Stimulated activated CD8-positive, alpha-beta memory T cell treated with anti-CD3 and anti-CD28 coated beads, Interleukin-12 subunit alpha, Interleukin-12 subunit beta, amount 100 ng/mL, for 4 hours (primary cell): ENCODE results near the gene TYSND1.
"Not testable (repeated sequence)": the region's sequence is repeated elsewhere in the genome, so short reads cannot be mapped to it uniquely, and the experiment has no call there.

Experiments used
- DNase-seq: peaks from one replicate; pipeline ENCODE4 v3.0.0-alpha.2; 2020; ENCODE audit warnings: low read depth

The TYSND1 gene

DNA sequence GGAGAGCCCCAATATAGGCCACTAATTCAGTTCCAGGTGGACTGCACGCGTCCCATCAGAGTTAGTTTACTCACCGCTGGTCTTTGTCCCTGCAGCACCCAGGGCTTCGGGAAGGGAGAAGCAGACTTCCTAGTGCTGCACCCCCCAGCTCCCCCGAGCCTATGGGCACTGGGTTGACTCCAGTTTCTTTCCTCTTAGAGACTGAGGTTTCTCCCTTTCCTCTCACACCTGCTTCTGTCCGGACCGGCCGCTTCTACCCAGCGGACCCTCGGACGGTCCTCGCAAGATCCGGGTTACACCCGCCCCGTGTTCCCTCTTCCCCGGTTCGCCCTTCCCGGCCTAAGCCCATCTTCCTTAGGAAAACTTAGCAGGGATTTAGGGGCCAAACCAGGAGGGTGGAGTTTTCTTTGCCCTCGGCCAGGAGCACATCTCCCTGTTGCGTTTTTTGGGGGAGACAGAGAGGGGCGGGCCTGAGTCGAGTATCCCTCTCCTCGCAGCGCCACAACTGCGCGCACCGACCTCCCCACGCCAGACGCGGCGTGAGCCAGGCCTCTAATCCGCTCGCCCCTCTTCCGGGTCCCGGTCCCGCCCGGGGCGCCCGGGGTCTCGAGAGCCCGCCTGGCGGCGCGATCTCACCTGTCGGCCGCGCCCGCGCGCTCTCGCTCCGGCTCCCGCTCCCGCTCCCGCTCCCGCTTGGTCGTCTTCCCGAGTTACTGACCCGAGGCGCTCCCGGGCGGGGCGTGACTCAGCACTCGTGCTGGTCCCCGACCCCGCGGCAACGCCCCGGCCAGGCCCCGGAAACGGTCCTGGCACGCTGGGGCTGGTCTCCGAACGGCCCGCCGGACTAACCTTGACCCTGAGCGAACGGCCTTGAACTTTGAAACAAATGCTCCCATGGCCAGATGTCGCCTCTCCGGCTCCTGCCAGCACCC, 14.1 kb downstream of the TYSND1 start, which contains the start of gene AIFM2:
Gene AIFM2, minus strand, starts transcription at position 728 of the 932 bp plus-strand sequence. CDS start 8,741 bp downstream, outside the sequence.
- no peak for DNase-seq

DNA sequence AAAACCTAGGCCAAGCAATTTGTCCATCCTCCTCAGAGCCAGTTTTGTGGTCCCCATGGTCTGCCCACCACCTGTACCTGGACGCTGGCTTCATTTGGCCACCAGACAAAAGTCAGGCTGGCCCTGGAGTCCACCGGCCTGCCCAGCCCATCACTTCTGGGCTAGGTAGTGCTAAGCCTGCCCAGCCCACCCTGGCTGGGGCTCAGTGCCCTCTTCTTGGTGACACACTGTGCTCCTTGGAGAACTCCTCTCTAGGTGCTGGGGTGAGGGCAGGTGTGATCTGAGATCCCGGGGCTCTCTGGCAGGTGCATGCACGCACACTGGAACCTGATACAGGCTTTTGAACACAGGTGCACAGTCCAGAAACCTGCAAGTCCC, 15.0 kb downstream of the TYSND1 start:
- no peak for DNase-seq

DNA sequence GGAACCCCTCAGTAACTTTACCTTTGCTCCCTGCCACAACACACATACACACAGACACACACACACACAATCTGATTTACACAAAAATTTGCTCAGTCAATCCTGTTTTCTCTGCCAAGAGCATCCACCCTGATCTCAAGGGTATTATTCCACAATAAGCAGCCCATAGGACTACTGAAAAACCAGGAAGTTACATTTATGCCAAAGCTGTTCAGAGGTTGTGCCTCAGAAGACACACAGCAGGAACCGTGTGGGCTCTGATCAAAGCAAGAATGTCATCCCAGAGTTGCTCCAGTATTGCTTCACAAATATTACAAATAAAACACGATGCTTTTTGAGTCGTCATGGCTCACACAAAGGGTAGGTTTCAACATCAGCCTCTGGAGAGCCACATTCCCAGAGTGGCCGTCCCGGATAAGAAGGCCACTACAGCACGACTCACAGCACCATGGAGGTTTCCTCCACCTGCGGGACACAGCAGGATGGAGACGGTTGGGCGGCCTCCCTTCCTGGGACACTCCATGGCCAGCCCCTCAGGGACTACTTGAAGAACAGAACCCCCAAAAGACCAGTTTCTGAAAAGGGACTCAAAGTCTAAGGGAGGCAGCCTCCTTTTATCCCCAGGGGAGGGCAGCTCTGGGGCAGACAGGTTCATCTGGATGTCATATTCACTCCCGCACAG, 15.5 kb downstream of the TYSND1 start:
- DNase-seq = no peak

DNA sequence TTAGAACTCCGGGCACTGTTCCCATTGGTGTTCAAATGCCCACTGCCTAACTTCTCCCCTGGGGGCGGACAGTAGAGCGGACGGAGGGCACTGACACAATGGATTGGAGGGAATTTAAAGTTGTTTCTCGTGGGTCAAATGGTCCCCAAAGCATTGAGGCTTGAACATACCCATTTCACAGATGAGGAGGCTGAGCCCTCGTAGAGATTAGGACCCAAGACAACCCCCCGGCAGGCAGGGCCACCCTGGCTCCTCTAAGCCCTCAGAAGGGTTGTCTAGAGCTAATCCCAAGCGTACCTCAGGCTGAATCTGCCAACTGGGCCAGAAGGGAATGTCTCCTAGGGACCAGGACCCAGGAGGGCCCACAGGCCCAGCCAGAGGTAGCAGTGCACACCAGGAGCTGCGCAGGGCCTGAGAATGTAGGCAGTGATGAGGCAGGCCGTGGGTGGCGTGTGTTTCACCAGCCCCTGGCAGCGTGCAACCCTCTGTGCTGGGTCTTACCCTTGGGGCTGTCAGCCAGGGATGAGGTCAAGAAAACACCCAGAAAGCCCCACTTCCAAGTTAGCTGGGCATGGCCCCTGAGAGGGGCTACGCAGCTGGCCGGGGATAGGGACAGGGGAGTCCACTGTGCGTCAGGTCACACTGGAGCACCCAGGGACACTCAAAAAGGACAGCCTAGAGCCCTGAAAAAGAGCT, 19.7 kb downstream of the TYSND1 start:
- DNase-seq = no peak

DNA sequence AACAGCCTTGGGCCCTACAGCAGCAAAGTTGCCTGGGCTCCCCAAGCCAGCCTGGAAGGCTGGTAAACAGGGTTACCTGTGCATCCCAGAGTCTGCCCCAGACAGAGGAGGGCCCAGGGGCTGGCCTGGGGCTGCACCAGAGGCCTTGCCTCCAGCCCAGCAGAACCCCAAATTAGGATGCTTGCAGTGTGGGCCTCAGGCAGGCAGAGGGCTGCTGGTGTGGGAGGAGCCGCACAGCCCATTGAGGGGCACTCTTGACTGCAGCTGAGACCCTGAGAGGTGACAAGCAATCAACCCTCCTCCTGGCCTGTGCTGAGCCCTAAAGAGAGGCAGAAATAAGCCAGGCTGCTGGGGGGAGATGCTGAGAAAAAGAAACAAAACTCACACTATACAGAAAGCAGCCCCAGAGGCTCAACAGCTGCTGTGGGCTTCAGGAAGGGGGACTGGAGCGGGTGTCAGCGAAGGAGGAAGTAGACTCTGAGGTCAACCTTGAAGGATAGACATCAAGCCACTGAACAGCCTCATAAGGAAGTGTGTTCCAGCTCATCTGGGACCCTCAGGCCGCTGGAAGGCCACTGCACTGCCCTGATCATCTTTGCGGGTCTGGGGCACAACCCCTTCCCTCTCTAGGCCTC, 20.5 kb downstream of the TYSND1 start:
- DNase-seq = no peak

DNA sequence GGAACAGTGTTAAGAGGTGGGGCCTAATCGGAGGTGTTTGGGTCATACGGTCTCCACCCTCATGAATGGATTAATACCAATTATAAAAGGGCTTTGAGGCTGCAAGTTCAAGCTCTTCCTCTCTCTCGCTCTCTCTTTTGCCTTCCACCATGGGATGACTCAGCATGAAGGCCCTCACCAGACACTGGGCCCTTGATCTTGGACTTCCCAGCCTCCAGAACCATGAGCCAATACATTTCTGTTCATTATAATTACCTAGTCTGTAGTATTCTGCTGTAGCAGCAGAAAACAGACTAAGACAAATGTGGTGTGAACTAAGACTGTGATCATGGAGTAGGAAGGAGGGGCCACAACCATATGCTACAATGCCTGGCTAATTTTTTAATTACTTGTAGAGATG, 21.6 kb downstream of the TYSND1 start:
- no peak for DNase-seq

DNA sequence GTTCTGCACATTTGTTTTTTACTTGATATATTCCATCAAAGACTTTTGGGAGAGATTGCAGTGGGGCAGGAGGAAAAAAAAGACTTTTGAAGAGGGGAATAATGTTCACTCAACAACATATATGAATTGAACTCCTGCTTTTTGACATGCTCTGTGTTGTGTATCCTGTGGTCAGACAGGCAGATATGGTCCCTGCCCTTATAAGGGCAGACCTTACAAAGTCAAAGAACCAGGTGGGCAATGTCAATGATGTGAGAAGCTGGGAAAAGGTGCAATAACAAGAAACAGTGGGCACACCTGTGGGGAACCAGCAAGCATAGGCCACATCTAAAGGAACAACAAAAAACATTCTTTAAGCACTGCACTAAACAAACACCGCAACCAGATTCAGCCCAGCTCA, 22.1 kb downstream of the TYSND1 start:
- DNase-seq = no peak

DNA sequence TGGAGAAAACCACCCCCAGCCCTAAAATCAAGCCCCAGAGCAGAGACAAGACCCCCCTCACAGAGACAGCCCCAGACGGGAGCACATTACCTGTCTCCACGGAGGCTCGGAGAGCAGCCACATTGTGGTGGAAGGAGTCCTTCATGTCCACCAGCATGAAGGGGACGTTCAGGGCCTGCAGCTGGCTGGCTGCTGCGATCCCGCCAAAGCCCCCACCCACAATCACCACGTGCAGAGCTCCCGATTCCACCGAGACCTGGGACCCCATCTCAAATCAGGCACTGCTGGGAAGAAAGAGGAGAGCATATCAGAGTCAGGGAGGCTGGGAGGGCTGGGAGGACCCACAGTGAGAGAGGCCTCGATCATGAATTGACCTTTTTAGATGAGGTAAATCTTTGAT, 22.7 kb downstream of the TYSND1 start:
- no peak for DNase-seq

DNA sequence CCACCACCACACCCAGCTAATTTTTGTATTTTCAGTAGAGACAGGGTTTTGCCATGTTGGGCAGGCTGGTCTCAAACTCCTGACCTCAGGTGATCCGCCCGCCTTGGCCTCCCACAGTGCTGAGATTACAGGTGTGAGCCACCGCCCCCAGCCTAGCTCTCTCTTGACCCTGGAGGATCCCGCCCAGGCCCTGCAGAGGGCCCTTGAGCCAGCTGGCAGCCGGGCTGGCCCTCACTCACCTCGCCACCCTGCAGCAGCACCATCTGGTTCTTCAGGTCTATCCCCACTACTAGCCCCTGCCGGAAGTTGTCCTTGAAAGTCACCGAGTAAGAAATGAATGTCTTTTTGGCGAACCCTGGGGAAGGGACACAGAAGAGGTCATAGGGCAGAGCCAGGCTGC, 23.3 kb downstream of the TYSND1 start:
- not testable (repeated sequence) for DNase-seq

DNA sequence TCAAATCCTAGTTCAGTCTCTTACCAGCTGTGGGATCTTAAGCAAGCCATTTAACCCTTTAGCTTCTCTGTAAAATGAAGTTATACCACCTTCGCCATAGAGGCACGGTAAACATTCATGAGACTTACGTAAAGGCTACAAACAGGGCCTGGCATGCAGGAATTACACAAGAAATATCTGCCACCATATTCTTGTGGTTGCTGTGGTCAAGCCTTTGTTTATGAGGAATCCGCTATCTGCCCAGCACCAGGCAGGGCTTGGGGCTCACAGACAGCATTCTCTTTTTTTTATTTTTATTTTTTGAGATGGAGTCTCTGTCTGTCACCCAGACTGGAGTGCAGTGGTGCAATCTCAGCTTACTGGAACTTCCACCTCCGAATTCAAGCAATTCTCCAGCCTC, 23.8 kb downstream of the TYSND1 start:
- no peak for DNase-seq

DNA sequence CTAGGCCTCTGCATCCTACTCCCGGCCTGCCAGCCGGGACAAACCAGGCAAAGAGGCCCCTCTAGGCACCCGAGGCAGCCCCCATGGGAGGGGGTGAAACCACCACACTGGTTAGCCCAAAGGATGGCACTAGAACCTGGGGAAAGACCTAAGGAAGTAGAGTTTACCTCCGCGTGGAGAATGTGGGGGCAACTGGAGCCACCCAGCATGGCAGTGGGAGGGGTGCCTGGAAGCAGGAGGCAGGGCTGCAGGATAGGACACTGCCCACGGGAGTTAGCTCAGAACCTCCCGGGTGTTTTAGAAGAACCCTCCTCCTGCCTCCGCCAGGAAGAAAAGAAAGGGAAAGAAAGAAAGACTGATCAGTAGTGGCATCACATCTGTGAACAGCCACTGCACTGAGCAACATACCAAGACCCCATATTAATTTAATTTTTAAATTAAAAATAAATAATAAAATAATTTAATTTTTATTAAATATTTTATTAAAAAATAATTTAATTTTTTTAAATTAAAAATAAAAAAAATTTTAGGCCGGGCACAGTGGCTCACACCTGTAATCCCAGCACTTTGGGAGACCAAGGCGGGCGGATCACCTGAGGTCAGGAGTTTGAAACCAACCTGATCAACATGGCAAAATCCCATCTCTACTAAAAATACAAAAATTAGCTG, 25.1 kb downstream of the TYSND1 start:
- DNase-seq = no peak

DNA sequence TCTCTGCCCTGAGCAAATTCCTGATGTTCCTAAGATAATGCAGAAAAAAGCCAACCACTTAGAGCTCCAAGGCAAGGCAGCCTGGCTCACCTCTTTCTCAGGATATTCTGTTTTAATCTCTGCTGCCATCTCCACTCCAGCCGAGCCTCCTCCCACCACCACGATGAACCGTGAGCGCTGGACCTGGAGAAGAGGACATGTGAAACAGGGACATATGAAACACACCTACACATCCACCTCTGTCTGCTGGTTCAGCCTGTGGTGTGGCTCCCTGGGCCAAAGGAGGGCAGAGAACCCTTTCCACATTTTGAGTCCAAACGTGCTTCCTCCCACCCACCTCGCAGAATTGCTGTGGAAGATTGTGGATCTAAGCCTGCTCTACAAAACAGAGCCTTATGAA, 26.1 kb downstream of the TYSND1 start:
- DNase-seq = no peak

DNA sequence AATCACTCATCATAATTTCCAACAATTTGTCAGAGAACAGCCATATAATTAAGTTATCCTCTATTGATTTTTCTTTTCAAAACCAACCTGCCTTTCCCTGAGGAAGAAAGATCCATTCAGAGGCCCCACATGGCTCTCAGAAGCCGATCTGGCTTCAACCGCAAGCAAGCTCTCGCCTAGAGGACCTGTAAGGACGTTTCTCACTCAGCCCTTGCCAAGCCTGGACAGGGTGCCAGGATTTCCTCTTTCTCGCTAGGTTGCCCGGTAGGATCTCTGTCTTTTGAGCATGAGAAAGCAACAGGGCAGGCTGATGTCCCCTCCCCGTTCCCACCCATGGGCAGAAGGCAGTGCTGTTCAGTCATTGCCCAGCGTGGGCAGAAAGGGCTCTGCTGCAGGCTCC, 26.9 kb downstream of the TYSND1 start:
- DNase-seq = no peak

DNA sequence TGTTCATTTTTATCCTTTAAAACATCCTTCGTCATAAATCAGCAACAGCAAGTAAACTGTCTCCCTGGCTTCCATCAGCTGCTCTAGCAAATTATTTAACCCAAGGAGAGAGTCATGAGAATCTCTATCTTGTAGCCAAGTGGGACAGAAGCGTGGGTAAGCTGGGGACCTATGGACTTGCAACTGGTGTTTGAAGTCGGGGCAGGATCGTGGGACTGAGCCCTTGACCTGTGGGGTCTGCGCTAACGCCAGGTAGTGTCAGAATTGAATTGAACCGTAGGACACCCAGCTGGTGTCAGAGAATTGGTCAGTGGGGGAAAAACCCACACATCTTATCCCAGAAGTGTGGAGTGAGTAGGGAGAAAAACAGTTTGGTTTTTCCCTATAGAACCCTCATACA, 27.3 kb downstream of the TYSND1 start:
- no peak for DNase-seq

DNA sequence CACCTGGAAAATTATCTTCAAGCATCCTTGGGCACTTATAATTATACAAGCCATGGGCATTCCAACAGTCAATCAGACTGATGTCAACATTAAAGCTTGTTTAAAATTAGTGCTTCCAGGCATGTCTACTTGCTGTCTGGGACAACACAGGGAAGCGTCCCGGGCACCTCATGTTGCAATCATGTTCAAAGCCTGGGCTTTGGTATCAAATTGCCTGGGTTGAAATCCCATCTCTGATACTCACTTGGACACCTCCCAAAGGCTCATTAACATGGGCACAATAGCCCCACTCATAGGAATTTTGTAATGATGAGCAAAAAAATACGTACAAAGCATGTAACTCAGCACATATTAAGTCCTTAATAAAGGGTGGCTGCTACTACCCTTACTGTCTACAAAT, 28.3 kb downstream of the TYSND1 start:
- DNase-seq = no peak

DNA sequence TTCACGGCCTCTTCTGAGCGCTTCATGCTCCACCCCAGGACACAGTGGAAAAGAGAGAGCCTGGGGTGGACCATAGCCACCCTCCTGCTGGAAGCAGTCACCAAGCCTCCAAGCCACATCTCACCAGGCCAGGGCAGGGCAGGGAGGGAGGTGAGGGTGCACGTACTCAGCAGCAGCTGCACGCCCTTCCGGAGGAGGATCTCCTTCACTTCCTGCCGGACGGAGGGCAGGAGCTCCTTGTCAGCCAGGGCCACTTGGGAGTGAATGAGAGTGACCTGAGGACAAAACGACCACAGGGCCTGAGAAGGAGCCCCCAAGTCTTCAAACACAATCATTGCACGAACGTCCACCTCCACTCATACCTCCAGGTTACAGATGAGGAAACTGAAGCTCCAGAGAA, 28.9 kb downstream of the TYSND1 start:
- DNase-seq = no peak

DNA sequence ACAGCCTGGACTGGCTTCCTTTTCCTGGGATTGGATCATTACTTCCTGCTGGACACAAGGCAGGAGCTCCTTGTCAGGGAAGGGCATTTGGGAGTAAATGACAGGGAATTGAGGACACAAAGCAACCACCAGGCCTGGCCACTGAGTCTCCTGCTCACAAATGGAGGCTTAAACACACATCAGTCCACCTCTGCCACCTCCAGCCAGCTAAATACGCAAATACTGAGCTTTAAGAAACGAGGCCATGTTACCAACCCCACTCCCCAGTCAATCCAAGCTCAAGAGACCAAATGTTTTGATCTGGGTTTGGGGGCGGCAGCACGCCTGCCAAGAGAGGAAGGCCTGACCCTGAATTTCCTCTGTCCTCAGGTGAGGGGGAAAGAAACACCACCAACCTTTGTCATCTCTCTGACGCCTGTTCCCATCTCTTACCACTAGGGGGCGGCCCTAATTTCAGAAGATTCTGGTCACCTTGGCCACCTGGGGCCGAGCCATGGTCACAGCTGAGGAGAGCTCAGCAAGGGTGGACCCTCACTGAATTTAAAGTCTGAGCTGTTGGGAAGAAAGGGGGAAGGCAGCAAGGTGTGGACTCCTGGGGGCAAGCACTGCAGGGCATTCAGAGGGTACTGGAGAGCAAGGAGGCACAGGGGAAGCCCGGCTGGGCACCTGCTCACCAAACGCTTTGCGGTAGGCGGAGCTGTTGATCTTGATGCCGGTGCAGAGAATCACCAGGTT, 30.4 kb downstream of the TYSND1 start:
- DNase-seq = peak; percentile 24

DNA sequence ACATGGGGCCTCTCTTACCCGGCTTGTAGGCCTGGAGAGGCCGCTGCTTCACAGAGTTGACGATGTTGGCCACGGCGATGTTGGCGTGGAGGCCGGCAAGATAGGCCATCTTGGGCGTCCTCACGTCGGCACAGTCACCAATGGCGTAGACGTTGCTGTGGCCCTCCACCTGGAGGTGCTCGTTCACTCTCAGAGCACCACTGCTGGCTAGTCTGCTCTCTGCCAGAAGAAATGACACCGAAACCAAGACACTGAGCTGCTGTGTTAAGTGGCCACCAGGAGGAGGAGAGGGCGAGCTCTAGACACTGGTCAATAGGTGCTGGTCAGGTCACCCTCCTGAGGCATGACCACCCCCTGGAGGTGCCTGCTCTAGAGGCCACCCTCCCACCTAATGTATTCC, 31.6 kb downstream of the TYSND1 start:
- no peak for DNase-seq

DNA sequence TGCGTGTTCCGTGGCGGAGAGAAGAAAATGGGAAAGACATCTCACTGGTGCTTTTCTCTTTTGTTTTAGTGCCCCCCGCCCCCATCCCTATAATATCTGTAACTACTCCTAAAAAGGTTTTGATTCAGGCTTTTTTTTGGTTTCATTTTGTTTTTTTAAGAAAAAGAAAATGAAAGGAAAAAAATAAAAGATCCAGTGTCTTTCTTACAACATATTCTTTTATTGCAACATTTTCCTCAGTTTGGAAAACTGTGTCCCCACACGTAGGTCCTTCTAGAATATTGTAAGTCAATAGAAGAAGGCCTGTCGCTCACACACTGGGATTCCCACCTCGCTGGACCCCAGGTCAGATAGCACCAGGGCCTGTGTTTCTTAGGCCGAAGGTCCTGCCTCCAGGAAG, 34.4 kb downstream of the TYSND1 start:
- no peak for DNase-seq

DNA sequence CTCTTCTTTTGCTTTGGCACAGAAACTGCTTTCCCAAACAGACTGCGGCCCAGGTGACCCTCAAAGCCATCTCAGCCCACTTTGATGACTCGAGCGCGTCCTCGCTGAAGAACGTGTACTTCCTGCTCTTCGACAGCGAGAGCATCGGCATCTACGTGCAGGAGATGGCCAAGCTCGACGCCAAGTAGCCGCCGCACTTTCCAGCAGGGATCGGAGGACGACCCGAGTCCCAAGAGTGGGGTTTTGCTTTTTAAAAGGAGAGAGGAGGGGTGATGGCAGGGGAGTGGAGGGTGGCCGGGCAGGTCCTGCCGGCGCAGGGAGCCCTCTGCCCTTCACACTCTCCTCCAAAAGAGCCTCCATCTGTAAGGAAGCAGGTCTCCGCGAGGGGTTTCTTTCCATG, 35.0 kb downstream of the TYSND1 start:
- no peak for DNase-seq
